HEK293 (cell line): Measurements from ENCODE around the gene ZNF716.
"Not testable (repeated sequence)": the region's sequence is repeated elsewhere in the genome, so short reads cannot be mapped to it uniquely, and the experiment has no call there.

Source experiments
- CTCF ChIA-PET: fragments of 350-600 bp; formaldehyde crosslinking; extraction: SDS; loops from one replicate; lab custom pipeline; 2021; ENCODE audit warnings: antibody characterized with exemption; lab: Yijun Ruan, JAX
- POLR2A ChIA-PET: fragments of 300-600 bp; formaldehyde crosslinking; extraction: SDS; loops from one replicate; lab custom pipeline; 2020; ENCODE audit warnings: antibody characterized with exemption, inconsistent platforms; lab: Yijun Ruan, JAX
- H3K27ac ChIP-seq: fragments of 200-500 bp; sonication (Bioruptor generic); 2 replicates; pipeline ENCODE4 v1.5.1; 2014; ENCODE audit warnings: low read depth, low read length, control low read depth, inconsistent platforms; ENCODE audit errors: extremely low read depth
- H3K36me3 ChIP-seq, 2 experiments: fragments of 200-500 bp in 1 of 2; sonication (Bioruptor generic) in 1 of 2; 1 replicate in 1 of 2; 2 replicates in 1 of 2; pipeline ENCODE4 v1.5.1; 2014 to 2017; ENCODE audit warnings: inconsistent platforms in 2 of 2, low read length in 2 of 2; ENCODE audit not compliant: control insufficient read depth in 2 of 2, insufficient read depth in 1 of 2
- H3K4me1 ChIP-seq: fragments of 200-500 bp; sonication (Bioruptor generic); 2 replicates; pipeline ENCODE4 v1.5.1; 2014; ENCODE audit warnings: mild to moderate bottlenecking, low read length, inconsistent platforms; ENCODE audit not compliant: control insufficient read depth, insufficient read depth
- H3K4me3 ChIP-seq: 2 replicates; pipeline ENCODE4 v1.5.1; 2011; ENCODE audit warnings: low read depth, mild to moderate bottlenecking, control low read depth, low read length, moderate library complexity
- H3K9me3 ChIP-seq: fragments of 200-500 bp; sonication (Bioruptor generic); 2 replicates; pipeline ENCODE4 v1.5.1; 2014; ENCODE audit warnings: low read depth, low read length, inconsistent platforms; ENCODE audit not compliant: control insufficient read depth, insufficient read depth
- HOXC10 ChIP-seq: sonication (generic); formaldehyde crosslinking; IDR thresholded peaks from 2 replicates; pipeline ENCODE4 v1.8.1; 2023; ENCODE audit warnings: mild to moderate bottlenecking, missing genetic modification reagents
- KLF1 ChIP-seq: fragments of 450-650 bp; formaldehyde crosslinking; IDR thresholded peaks from 2 replicates; pipeline ENCODE4 v1.5.1; 2016; ENCODE audit warnings: missing biosample characterization, missing genetic modification characterization
- KLF10 ChIP-seq: fragments of 450-650 bp; IDR thresholded peaks from 2 replicates; pipeline ENCODE4 v1.5.1; 2018; ENCODE audit warnings: missing biosample characterization, mild to moderate bottlenecking, missing genetic modification characterization
- PBX3 ChIP-seq: sonication (generic); formaldehyde crosslinking; IDR thresholded peaks from 2 replicates; pipeline ENCODE4 v1.8.1; 2022; ENCODE audit warnings: mild to moderate bottlenecking, moderate library complexity, missing genetic modification reagents
- SCRT1 ChIP-seq: fragments of 450-650 bp; formaldehyde crosslinking; IDR thresholded peaks from 2 replicates; pipeline ENCODE4 v1.5.1; 2016; ENCODE audit warnings: missing biosample characterization, missing genetic modification characterization, borderline replicate concordance
- SCRT2 ChIP-seq: fragments of 450-650 bp; formaldehyde crosslinking; IDR thresholded peaks from 2 replicates; pipeline ENCODE4 v1.5.1; 2016; ENCODE audit warnings: missing biosample characterization, missing genetic modification characterization
- ZBTB11 ChIP-seq: fragments of 450-650 bp; formaldehyde crosslinking; conservative IDR thresholded peaks from 2 replicates; pipeline ENCODE4 v1.5.1; 2016; ENCODE audit warnings: low read depth, missing biosample characterization, missing genetic modification characterization
- ZEB2 ChIP-seq: fragments of 450-650 bp; formaldehyde crosslinking; IDR thresholded peaks from 2 replicates; pipeline ENCODE4 v1.5.1; 2016; ENCODE audit warnings: missing biosample characterization, missing genetic modification characterization
- ZNF138 ChIP-seq: fragments of 450-650 bp; formaldehyde crosslinking; IDR thresholded peaks from 2 replicates; pipeline ENCODE4 v1.5.1; 2016; ENCODE audit warnings: missing biosample characterization, missing genetic modification characterization, borderline replicate concordance
- ZNF146 ChIP-seq: fragments of 450-650 bp; formaldehyde crosslinking; IDR thresholded peaks from 2 replicates; pipeline ENCODE4 v1.5.1; 2016; ENCODE audit warnings: missing biosample characterization, missing genetic modification characterization
- ZNF416 ChIP-seq: fragments of 450-650 bp; formaldehyde crosslinking; IDR thresholded peaks from 2 replicates; pipeline ENCODE4 v1.5.1; 2016; ENCODE audit warnings: missing biosample characterization, missing genetic modification characterization
- ZNF473 ChIP-seq: fragments of 450-650 bp; formaldehyde crosslinking; IDR thresholded peaks from 2 replicates; pipeline ENCODE4 v1.5.1; 2017; ENCODE audit warnings: missing biosample characterization, missing genetic modification characterization
- ZNF510 ChIP-seq: fragments of 450-650 bp; formaldehyde crosslinking; IDR thresholded peaks from 2 replicates; pipeline ENCODE4 v1.5.1; 2018; ENCODE audit warnings: mild to moderate bottlenecking, missing genetic modification characterization, missing biosample characterization; ENCODE audit not compliant: insufficient replicate concordance
- ZNF514 ChIP-seq: fragments of 450-650 bp; formaldehyde crosslinking; IDR thresholded peaks from 2 replicates; pipeline ENCODE4 v1.5.1; 2016; ENCODE audit warnings: missing biosample characterization, missing genetic modification characterization
- ZNF558 ChIP-seq: fragments of 450-650 bp; formaldehyde crosslinking; IDR thresholded peaks from 2 replicates; pipeline ENCODE4 v1.5.1; 2016; ENCODE audit warnings: missing biosample characterization, missing genetic modification characterization
- TF ChIP-seq, protein P1 (sequence below): fragments of 450-650 bp; formaldehyde crosslinking; optimal IDR thresholded peaks from 2 replicates; pipeline ENCODE3; 2016; ENCODE audit warnings: missing biosample characterization, mild to moderate bottlenecking, missing genetic modification characterization

The ZNF716 gene

DNA sequence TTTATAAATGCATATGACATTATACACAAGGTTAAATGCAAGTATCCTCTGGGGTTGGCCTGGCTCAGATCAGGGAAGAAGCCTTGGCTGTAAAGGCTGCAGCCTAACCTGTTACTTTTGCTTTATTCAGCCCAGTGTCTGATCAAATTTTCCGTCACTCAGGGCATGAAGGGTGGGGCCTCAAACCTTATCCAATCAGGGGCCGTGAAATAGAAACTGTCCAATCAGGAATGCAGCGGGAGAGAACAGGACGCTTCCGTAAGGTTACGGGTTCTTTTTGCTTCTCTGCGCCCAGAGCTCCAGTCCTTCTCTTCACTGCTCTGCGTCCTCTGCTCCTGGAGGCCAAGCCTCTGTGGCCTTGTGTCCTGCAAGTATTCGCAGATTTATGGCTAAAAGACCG is at the start of gene ZNF716:
Gene ZNF716 (plus strand): TSS at position 274 of the 400 bp plus-strand sequence. CDS start 112 bp downstream, at position 386.
- H3K9me3 ChIP-seq = no peaks in the 10 kb centered on the region
- TF ChIP-seq ZNF416 (no peak), ZEB2 (tag by site-specific recombination) (no peak), ZNF146 (tag by site-specific recombination) (no peak), PBX3 (no peak), SCRT1 (tag by site-specific recombination) (no peak), ZNF514 (tag by site-specific recombination) (no peak), HOXC10 (CRISPR knock-in tag) (no peak), ZBTB11 (tag by site-specific recombination) (no peak), ZNF510 (tag by site-specific recombination) (no peak), ZNF138 (no peak), ZNF473 (tag by site-specific recombination) (no peak), KLF10 (tag by site-specific recombination) (no peak), ZNF558 (tag by site-specific recombination) (no peak), KLF1 (no peak)
- TF ChIP-seq, protein P1, sequence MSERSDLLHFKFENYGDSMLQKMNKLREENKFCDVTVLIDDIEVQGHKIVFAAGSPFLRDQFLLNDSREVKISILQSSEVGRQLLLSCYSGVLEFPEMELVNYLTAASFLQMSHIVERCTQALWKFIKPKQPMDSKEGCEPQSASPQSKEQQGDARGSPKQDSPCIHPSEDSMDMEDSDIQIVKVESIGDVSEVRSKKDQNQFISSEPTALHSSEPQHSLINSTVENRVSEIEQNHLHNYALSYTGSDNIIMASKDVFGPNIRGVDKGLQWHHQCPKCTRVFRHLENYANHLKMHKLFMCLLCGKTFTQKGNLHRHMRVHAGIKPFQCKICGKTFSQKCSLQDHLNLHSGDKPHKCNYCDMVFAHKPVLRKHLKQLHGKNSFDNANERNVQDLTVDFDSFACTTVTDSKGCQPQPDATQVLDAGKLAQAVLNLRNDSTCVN (tag by site-specific recombination) = no peak

GRCh38 chr7:57400531-57401155 is 49.3 kb upstream of the ZNF716 start:
- ChIA-PET POLR2A (no interaction called here), CTCF (no interaction called here)
- no peaks in the 10 kb centered on the region for H3K4me1 ChIP-seq
- H3K27ac ChIP-seq = no peak overlapping the region
- TF ChIP-seq SCRT2 = no peak
- no peaks in the 10 kb centered on the region for H3K36me3 ChIP-seq
- no peak overlapping the region for H3K4me3 ChIP-seq
- H3K9me3 ChIP-seq = no peaks in the 10 kb centered on the region

More for the DNA sequence above, at the start of gene ZNF716:
- ChIA-PET POLR2A (no interaction called here), CTCF (no interaction called here)
- H3K4me3 ChIP-seq = no peak within 1 kb of the TSS
- no peak within 1 kb of the TSS for H3K27ac ChIP-seq
- H3K36me3 ChIP-seq = no peaks in the 10 kb centered on the region
- no peaks in the 10 kb centered on the region for H3K4me1 ChIP-seq

GRCh38 chr7:57403051-57403450 is 46.9 kb upstream of the ZNF716 start:
- H3K27ac ChIP-seq, H3K4me1 ChIP-seq, H3K9me3 ChIP-seq, H3K4me3 ChIP-seq, CTCF ChIA-PET, H3K36me3 ChIP-seq: not testable (repeated sequence)
- POLR2A ChIA-PET = interaction anchor here (0.8 kb wide), 1 partner anchor 95 kb away, joined by 6 read pairs; no protein-coding TSS in a partner anchor
